HG03520 (cell line): Measurements from ENCODE around the gene RNF2.

ENCODE experiments used
- ATAC-seq: cut with Tn5 transposase; IDR thresholded peaks from one replicate; pipeline ENCODE4 v1.9.1; 2021; ENCODE audit warnings: mild to moderate bottlenecking, moderate library complexity; ENCODE audit not compliant: unreplicated experiment

The RNF2 gene

DNA sequence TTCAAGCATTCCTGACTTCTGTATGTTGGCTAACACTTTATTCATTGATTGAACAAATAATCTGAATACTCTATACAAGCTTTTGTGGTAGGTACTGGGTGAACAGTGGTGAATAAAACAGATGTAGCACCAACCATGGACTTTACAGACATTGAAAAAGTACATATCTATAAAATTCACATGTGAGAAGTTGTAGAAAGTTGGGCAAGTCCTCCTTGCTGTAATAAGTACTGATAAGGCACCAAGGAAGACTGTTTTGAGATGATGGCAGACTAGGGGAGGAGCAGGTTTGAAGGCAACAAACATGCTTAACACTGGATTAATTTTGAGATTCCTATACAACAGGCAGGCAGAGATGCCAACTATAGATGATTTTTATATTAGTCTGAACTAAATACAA is 42.4 kb downstream of the RNF2 start:
- ATAC-seq: no peak

DNA sequence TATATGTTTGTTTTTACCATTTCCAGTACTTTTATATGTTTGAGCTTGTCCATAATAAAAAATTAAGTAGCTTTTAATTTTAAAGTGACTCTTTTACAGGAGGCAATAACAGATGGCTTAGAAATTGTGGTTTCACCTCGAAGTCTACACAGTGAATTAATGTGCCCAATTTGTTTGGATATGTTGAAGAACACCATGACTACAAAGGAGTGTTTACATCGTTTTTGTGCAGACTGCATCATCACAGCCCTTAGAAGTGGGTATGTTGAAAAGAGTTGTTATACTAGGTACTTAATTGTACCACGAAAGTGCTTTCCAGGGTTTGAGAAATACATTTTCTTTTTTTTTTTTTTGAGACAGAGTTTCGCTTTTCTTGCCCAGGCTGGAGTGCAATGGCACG is 46.1 kb downstream of the RNF2 start:
- ATAC-seq: no peak

DNA sequence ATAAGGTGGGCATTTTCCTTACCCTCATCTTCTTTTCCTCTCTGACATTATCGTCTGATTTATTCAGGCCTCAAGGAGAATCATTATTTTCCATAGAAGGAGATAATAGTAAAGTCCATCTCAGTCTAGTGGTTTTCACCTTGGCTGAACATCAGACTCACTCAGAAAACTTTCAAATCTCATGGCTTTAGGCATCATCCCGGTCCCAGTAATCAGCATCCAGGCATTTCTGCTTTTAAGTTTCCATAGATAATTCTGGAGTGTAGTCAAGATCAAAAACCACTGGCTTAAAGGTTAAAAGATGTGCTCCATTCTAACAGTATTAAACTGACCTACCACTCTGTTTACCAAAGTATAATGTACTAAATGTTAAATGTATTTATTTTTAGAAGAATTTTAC is 49.4 kb downstream of the RNF2 start:
- ATAC-seq: no peak

DNA sequence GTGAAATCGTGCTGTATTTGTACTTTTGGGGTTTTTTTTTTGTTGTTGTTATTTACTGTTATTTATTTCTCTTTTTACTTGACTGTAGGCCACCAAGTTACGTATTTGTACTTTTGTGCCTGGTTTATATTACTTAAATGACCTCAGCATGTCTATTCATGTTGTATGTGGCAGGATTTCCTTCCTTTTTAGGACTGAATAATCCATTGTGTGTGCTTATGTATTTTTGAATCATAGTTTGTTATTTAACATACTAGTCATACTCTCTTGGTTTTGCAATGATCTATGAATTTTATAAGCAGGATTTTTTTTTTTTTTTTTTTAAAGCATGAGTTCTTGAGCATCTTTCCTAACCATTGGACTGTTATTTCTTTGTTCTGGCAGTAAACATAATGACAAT is 51.2 kb downstream of the RNF2 start:
- ATAC-seq: no peak

DNA sequence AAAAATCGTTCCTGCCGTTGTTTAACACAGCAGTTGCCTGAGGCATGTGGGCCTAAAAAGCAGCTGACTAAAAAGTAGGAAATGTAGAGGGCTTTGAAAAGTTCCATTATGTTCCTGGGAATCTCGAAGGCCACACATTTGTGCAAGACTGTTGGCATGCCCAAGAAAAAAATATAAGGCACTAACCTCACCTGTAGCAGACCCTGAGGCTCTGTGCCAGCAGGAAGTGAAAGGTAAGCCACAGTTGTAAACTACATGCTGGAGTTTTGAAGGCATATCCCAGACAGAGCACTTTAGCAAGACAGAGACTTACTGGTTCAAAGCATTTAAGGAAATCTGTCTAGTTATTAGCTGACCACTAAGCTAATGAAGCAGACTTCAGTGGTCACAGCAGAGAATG is 58.7 kb downstream of the RNF2 start:
- ATAC-seq: no peak

DNA sequence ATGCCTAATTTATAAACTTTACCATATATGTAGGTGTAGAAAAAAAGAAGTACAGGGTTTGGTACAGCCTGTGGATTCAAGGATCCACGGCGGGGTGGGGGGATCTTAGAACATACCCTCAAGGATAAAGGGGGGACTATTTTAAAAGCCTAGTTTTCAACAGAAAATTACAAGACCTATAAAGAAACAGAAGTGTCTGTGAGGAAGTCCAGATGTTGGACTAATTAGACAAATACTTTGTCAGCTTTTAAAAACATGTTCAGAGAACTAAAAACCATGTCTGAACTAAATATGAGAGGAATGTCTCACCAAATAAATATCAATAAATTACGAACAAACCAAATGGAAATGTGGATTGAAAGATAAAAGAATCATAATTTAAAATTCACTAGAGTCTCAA is 59.8 kb downstream of the RNF2 start:
- no peak for ATAC-seq

DNA sequence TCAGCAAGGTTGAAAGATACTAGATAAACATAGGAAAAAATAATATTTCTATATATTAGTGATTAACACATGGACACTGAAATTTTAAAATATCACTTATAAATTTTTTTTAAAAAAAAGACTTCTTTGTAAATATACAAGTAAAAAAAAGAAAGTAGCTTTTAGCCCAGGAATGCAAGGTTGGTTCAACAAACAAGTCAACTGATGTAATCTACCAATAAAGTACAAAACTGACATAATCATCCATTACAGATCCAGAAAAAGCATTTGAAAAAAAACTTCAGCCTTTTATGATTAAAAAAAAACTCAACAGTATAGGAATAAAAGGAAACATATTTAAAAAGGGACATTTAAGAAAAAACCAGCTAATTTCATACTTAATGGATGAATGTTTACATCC is 63.0 kb downstream of the RNF2 start:
- ATAC-seq: no peak

DNA sequence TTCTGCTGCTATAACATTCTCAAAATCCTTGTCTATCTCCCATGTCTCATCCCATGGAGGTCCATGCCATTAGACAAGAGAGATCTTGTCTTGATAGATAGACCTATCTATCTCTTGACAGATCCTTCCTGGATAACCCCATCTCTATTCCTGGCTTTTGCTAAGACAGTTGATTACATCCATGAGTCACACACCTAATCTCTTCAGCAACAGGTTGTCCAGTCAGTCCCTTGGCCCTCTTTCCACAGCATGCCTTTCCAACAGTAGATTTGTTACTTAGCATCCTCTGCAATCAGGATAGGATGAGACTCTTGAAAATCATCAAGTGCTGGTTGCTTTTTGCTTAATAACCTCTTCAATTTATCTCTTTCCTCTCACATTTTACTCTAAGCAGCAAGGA is 64.8 kb downstream of the RNF2 start:
- no peak for ATAC-seq

DNA sequence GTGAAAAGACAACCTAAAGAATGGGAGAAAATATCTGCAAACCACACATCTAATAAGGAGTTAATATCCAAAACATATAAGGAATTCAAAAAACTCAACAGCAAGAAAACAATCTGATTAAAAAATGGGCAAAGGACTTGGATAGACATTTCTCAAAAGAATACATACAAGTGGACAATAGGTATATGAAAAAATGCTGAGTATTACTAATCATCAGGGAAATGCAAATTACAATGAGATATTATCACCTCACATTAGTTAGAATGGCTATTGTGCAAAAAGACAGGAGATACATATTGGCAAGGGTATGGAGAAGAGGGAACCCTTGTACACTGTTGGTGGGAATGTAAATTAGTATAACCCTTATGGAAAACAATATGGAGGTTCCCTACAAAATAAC is 66.5 kb downstream of the RNF2 start:
- ATAC-seq: no peak

DNA sequence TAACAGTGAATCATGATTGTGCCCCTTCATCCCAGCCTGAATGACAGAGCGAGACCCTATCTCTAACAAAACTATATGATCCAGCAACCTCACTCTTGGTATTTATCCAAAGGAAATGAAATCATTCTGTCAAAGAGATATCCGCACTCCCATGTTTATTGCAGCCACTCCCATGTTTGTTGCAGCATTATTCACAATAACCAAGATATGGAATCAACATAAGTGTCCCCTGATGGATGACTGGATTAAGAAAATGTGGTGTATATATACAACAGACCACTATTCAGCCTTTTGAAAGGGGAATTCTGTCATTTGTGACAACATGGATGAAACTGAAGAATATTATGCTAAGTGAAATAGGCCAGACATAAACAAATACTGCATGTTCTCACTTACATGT is 67.0 kb downstream of the RNF2 start:
- no peak for ATAC-seq

DNA sequence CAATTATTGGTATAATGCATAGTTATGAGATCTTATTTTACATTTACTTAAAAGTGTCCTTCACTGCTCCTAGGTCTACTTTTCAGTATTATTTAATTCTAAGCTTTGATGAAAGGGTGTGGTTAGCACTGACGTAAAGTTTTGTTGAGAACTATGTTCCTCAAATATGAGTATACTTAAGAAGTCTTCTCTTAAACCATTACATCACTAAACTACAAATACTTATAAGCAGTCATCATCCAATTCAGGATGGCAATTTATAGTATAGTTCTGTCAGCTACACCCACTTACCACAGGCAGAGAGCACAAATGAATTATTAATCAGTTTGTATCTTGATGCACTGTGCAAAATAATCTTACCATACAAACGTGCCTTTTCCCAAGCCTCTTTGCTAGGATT is 84.3 kb downstream of the RNF2 start:
- no peak for ATAC-seq

DNA sequence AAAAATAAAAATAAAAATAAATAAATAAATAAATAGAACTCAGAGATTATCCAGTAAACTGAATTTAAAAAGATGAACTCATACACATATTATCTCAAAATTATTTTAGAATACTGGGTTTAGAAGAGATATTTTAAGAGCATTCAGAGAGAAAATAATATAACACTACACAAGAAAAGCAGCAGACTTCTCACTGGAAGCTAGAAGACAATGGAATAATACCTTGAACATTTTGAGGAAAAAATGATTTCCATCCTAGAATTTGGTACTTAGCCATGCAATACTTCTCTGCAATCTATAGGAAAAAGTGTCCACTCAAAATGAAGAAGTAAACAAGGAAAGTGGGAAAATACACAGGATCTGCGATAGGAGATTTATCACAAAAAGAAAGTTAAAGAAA is 87.2 kb downstream of the RNF2 start:
- ATAC-seq: no peak

DNA sequence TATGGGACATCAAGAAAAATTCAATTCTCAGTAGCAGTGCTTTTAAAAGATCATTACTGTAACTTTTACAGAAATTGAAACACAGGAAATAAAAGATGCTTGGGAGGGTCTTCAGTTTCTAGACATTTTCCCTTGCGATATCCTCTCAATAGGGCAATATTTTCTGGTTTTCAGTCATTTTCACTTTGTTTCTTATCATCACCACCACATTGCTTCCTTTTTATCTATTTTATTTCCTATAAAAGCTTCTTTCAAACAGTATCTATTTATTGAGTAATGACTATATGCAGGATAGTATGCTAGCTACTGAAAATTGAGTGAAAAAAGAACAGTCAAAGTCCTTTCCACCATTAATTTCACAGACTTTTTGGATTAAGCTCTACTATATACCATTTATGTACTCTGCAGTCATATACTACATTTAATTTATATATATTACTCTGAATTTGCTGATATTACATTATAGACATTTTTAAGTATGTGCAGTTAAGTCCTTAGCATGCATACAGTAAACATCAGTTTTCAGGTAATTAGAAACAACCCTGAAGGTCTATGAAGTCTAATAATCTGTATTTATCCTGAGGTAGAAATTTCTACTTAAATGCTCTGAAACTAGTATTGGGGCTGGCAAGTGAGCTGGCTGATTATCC is 92.7 kb downstream of the RNF2 start:
- no peak for ATAC-seq

DNA sequence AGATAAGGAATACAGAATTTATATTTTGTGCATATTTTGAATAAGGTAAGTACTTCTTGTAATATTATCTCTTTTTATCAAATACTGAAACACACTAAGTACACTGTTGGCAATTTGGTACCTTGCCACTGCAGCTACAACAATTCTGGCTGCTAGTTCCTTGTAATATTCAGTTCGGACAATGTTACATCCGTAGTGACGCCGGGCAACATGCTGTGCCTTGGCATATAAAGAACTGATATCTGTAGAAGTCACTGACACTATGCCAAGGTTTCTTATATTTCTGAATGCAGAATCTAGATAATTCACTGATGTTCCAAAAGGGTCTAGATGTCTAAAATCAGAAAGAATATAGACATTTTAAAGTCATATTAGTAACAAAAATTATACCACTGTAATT is 93.9 kb downstream of the RNF2 start:
- ATAC-seq: no peak

DNA sequence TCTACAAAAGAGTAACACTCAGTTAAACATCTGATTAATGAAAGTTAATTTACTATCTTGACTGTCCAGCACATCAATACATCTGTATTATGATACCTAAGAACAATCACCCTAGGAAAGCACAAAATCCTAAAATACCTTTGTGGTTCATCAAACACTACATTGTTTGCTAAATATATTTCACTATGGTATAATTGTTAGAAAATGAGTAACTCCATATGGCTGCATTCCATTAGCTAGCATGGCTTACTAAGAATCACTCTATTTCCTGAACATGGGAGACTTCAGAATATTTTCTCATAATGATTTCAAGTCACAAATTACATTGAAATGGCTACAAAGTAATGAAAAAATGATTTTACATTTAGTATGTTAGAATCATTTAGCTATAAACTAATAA is 98.9 kb downstream of the RNF2 start:
- no peak for ATAC-seq

DNA sequence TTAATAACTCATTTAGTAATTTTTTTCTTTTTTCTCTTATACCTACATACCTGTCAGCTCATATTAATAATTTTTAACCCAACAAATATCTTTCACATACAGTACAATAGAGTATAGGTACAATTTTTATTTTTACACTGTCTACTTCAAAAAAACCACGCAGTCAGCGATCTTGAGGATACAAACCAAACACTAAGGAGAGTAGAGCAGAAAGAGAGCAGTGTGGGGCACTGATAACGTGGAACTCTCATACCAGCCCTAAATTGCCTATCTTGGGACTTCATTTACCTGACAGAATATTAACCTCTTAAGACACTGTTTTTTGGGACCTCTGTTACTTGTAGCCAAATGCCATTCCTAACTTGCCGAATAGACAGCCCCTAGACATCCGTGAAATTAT is 105.9 kb downstream of the RNF2 start:
- ATAC-seq: no peak
